ENCODE measurements around the gene GAS6.

DNA sequence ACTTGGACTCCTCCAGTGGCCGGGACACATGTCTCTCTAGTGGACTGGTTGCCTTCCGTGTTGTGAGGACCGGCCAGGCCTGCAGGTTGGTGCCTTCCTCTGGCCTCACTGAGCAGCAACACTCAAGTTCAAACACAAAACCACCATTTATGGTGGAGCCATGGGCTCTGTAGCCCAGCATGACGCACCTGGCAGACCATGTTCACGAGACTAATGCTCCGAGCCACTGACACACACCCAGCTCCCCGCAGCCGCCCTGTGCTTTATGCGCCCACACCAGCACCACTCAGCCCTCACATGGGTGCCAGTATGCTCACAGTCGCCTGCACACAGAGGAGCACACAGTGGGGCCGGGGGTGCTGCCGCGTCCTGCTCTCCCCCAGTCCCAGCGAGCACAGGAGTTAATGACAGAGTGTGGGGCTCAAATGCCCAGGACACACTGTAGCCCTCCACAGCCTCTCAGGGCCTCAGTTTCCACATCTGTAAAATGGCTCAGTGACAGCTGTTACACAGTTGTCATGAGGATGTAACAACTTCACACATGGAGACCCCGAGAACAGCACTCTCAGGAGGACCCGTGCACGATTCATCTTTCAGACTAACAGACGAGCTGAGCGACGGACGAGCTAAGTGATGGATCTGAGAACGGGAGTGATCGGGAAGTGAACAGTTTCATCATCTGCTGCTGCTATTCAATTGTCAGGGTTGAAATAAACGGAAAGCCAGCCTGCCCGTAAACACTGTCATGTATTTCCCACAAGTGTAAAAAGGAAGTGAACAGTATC, 7.8 kb downstream of the GAS6 start:
- TF ChIP-seq, protein P1, sequence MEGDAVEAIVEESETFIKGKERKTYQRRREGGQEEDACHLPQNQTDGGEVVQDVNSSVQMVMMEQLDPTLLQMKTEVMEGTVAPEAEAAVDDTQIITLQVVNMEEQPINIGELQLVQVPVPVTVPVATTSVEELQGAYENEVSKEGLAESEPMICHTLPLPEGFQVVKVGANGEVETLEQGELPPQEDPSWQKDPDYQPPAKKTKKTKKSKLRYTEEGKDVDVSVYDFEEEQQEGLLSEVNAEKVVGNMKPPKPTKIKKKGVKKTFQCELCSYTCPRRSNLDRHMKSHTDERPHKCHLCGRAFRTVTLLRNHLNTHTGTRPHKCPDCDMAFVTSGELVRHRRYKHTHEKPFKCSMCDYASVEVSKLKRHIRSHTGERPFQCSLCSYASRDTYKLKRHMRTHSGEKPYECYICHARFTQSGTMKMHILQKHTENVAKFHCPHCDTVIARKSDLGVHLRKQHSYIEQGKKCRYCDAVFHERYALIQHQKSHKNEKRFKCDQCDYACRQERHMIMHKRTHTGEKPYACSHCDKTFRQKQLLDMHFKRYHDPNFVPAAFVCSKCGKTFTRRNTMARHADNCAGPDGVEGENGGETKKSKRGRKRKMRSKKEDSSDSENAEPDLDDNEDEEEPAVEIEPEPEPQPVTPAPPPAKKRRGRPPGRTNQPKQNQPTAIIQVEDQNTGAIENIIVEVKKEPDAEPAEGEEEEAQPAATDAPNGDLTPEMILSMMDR (IDR thresholded peaks at IDR 0.05): no peak
- TF ChIP-seq POLR2AphosphoS5 (IDR thresholded peaks at IDR 0.05; ENCODE audit: insufficient read depth in 1 of 2, low read depth in 1 of 2): no peak
